Body of pancreas (tissue), 4 donors: ENCODE measurements around the gene MKX. TPM values are rescaled to one million over a fixed set of nuclear protein-coding genes. Genes with fewer than 3 reads are reported as not detected.

ENCODE experiments used
- ATAC-seq: fragments of 150-250 bp; one replicate; pipeline ENCODE4 v1.9.1; 2016
- DNase-seq, 4 donors: peaks; one replicate each; pipeline ENCODE4 v3.0.0-alpha.2; 2019
- H3K27ac ChIP-seq, 4 donors: fragments of 200-600 bp; sonication (generic); 1 replicate in 3 of 4; 2 replicates in 1 of 4; pipeline versions ENCODE4 v1.5.1 to v1.6.1; 2016 to 2019; ENCODE audit warnings: mild to moderate bottlenecking in 1 of 4, mixed read lengths in 1 of 4, moderate library complexity in 1 of 4
- H3K27me3 ChIP-seq, 2 donors: fragments of 200-600 bp; sonication (generic); one replicate each; pipeline ENCODE4 v1.6.0; 2016; ENCODE audit warnings: mild to moderate bottlenecking in 1 of 2
- H3K36me3 ChIP-seq, 2 donors: fragments of 200-600 bp; sonication (generic); replicated peaks in 1 of 2; 2 replicates each; pipeline ENCODE4 v1.5.1; 2016; ENCODE audit warnings: low read depth in 2 of 2; ENCODE audit not compliant: insufficient read depth in 1 of 2
- H3K4me1 ChIP-seq: fragments of 200-600 bp; sonication (generic); one replicate; pipeline ENCODE4 v1.6.0; 2016
- H3K4me3 ChIP-seq, 2 donors: fragments of 200-600 bp; sonication (generic); 1 replicate in 1 of 2; 2 replicates in 1 of 2; pipeline ENCODE4 v1.5.1; 2016 to 2019
- H3K9me3 ChIP-seq, 3 donors: fragments of 200-600 bp; sonication (generic); 1 replicate in 2 of 3; 2 replicates in 1 of 3; pipeline ENCODE4 v1.5.1; 2016
- POLR2A ChIP-seq, 3 donors: fragments of 450-650 bp; IDR thresholded peaks; one replicate each; pipeline ENCODE4 v1.6.1; 2016; ENCODE audit warnings: antibody characterized with exemption in 3 of 3, mild to moderate bottlenecking in 2 of 3
- WGBS, 2 donors: methylation state at CpG; one replicate each; pipeline ENCODE4 v1.1.5; 2017; 5-methylcytosine and 5-hydroxymethylcytosine counted together
- intact Hi-C: fragments of 100-400 bp; cut with DNase I; formaldehyde crosslinking; loops from one replicate; pipeline ENCODE4 v1.15.1; 2023
- total RNA-seq, 2 donors: library from RNA; depleted of rRNA; stranded (reverse); fragments of >200 nt; gene quantifications; one replicate each; pipeline ENCODE4 v1.1.0, GENCODE V29; 2016
- TF ChIP-seq, protein P1 (sequence below), 7 experiments: fragments of 450-650 bp in 4 of 7; fragments of 200-600 bp in 3 of 7; sonication (generic) in 3 of 7; IDR thresholded peaks; one replicate each; pipeline ENCODE4 v1.5.1; 2016 to 2019; ENCODE audit warnings: antibody characterized with exemption in 7 of 7

Gene MKX
- 1 to 10 TPM in 1 of 2 donors, under 1 TPM in 1; 0.33 to 1.6 TPM for total RNA-seq

DNA sequence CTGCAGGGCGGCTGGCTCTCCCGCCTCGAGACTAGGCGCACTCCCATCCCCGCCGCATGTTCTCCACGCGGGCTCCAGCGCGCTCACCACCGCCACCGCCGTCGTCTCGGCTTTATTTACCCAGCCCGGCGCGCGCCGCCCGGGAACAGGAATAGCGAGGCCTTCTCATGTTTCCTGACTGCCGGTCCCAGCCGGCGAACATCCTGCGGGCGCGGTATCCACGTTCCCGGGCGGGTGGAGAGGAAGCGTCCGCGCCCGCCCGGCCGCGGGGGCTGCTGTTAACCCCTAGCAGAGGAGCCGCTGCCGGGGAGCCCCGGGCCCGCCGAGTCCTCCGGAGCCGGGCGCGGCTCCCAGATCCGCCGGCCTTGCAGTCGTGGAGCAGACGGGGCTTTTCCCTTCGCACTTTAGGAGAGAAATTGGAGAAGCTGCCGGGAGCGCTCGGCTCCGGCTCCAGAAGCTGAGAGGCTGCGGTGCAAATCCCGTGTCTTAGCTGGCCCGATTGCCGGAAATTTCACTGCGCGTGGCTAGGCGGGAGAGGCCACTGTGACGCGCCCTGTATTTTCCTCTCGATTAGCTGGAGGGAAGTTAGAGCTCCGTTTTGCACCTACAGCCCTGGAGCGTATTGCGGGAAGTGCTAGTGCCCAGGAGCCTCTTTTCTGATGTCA lies at the start of gene MKX:
Gene MKX (minus strand): TSS at position 88 of the 665 bp plus-strand sequence. CDS start 2,404 bp downstream, outside the sequence.
- no peak for ATAC-seq

DNA sequence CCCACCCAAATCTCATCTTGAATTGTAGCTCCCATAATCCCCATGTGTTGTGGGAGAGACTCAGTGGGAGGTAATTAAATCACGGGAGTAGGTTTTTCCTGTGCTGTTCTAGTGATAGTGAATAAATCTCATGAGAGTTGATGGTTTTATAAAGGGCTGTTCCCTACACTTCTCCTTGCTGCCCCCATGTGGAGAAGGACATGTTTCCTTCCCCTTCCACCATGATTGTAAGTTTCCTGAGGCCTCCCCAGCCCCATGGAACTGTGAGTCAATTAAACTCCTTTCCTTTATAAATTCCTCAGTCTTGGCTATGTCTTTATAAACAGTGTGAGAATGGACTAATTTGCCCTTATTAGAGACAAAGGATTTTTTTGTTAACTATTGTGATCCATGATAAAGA lies 48.5 kb upstream of the MKX start:
- no peaks in the 10 kb centered on the region for H3K27me3 ChIP-seq
- H3K9me3 ChIP-seq: no peaks in the 10 kb centered on the region
- DNase-seq (peak in 1 of 4 donors; percentile 4), ATAC-seq (no peak)
- intact Hi-C loops: loop anchor here (10.0 kb wide), 1 partner anchor 191 kb away; no protein-coding TSS in a partner anchor
- H3K4me1 ChIP-seq: no peaks in the 10 kb centered on the region
- no peaks in the 10 kb centered on the region for H3K36me3 ChIP-seq
- 20 to 38% methylated on average over 1 of the region's 1 CpG for WGBS, 2 donors
- TF ChIP-seq, protein P1, sequence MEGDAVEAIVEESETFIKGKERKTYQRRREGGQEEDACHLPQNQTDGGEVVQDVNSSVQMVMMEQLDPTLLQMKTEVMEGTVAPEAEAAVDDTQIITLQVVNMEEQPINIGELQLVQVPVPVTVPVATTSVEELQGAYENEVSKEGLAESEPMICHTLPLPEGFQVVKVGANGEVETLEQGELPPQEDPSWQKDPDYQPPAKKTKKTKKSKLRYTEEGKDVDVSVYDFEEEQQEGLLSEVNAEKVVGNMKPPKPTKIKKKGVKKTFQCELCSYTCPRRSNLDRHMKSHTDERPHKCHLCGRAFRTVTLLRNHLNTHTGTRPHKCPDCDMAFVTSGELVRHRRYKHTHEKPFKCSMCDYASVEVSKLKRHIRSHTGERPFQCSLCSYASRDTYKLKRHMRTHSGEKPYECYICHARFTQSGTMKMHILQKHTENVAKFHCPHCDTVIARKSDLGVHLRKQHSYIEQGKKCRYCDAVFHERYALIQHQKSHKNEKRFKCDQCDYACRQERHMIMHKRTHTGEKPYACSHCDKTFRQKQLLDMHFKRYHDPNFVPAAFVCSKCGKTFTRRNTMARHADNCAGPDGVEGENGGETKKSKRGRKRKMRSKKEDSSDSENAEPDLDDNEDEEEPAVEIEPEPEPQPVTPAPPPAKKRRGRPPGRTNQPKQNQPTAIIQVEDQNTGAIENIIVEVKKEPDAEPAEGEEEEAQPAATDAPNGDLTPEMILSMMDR (IDR thresholded peaks at IDR 0.05): no peak
- TF ChIP-seq POLR2A (IDR thresholded peaks at IDR 0.05): no peak
- no peak overlapping the region for H3K27ac ChIP-seq
- H3K4me3 ChIP-seq: no peak overlapping the region

More for the DNA sequence above, at the start of gene MKX:
- Histone ChIP-seq H3K36me3 (no peaks in the 10 kb centered on the region), H3K27ac (no peak within 1 kb of the TSS), H3K4me3 (no peak within 1 kb of the TSS), H3K4me1 (peaks cover 53% of the 10 kb centered on the region), H3K27me3 (peaks cover 4 to 36% of the 10 kb centered on the region in 2 donors), H3K9me3 (no peaks in the 10 kb centered on the region)
- intact Hi-C loops: no loop called here
- TF ChIP-seq POLR2A (IDR thresholded peaks at IDR 0.05): no peak
- TF ChIP-seq, protein P1 (IDR thresholded peaks at IDR 0.05): peak in 2 of 7 experiments; percentile 33 to 34
- 3 to 4% methylated on average over 16 to 69 of the region's 69 CpGs for WGBS, 2 donors
- DNase-seq: peak; percentile 46 to 61 (median 47)

- TF ChIP-seq, protein P1 (IDR thresholded peaks at IDR 0.05): no peak
- no peak for TF ChIP-seq POLR2A (IDR thresholded peaks at IDR 0.05)
- H3K9me3 ChIP-seq: no peaks in the 10 kb centered on the region
- ATAC-seq (no peak), DNase-seq (no peak)
- no peak overlapping the region for H3K4me3 ChIP-seq
- WGBS, 2 donors: 63 to 72% methylated on average over 2 of the region's 2 CpGs
- intact Hi-C loops: loop anchor here (10.0 kb wide), 1 partner anchor 193 kb away; no protein-coding TSS in a partner anchor
- H3K27ac ChIP-seq: no peak overlapping the region
- no peaks in the 10 kb centered on the region for H3K4me1 ChIP-seq
- H3K27me3 ChIP-seq: no peaks in the 10 kb centered on the region
- no peaks in the 10 kb centered on the region for H3K36me3 ChIP-seq
Observed at GRCh38 chr10:27792216-27792615, 46.6 kb upstream of the MKX start.

DNA sequence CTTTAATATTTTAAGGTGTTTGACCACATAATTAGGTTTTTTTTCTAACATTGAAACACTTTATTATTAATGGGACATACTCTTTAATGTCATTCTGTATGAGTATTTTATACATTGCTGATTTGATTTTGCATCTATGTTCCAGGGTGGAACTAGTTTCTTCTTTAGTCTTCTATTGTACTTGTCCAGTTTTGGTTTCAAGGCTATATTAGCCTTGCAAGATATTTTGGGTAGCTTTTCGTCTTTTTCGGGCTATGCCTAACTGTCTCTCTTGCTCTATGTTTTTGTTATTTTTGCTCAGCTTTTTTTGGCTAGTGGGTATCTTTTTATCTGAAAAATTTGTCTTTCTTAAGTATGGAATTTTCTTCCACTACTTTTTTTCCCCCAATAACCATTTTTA lies 38.7 kb upstream of the MKX start:
- ATAC-seq (no peak), DNase-seq (no peak)
- no peaks in the 10 kb centered on the region for H3K27me3 ChIP-seq
- H3K27ac ChIP-seq: no peak overlapping the region
- no peaks in the 10 kb centered on the region for H3K36me3 ChIP-seq
- no peak overlapping the region for H3K4me3 ChIP-seq
- intact Hi-C loops: loop anchor here (10.0 kb wide), 1 partner anchor 221 kb away; no protein-coding TSS in a partner anchor
- 88 to 93% methylated on average over 2 of the region's 2 CpGs for WGBS, 2 donors
- H3K4me1 ChIP-seq: no peaks in the 10 kb centered on the region
- no peaks in the 10 kb centered on the region for H3K9me3 ChIP-seq
- TF ChIP-seq, protein P1 (IDR thresholded peaks at IDR 0.05): no peak
- TF ChIP-seq POLR2A (IDR thresholded peaks at IDR 0.05): no peak
